Activated CD8-positive, alpha-beta memory T cell treated with anti-CD3 and anti-CD28 coated beads, Interleukin-2, amount 50 U/mL, for 48 hours (primary cell): ENCODE measurements around the gene TBL1X.

Experiments
- DNase-seq: peaks from one replicate; pipeline ENCODE4 v3.0.0-alpha.2; 2020

Gene TBL1X

DNA sequence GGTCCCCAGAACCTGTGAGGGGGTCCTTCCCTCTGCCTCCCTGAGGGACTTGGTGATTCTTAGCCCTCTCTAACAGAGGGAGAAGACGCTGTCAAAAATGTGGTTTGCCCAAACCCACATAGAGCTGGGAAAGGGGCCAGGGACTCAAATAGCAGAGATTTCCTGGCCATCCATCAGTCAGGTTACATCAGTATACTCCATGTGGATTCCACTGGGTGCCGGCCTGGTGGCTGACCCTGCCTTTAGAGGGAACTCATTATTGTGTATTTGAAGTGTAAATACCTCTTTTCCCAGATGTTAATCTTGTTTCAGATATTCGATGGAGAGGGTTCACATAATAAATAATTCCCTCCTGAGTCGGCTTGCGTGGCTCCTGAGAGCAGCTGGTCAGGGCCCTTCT lies 130.3 kb downstream of the TBL1X start:
- DNase-seq, result no peak

DNA sequence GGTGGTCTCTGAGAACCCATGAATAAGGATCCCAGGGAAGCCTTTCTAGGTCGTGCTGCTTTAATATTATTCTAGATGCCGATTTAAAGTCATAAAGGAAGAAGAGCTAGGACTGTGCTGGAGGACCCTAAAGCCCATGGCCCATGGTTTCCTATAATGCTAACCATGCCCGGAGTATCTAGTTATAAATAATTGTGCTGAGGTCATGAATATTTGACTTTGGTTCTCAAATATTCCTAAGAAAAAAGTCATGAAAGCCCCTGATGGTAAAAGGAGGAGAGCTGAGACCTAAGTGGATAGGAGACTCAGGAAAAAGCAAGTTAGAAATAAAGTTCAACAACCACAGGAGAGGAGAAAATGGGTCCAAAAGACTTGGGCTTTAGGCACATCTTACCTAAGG lies 132.0 kb downstream of the TBL1X start:
- no peak for DNase-seq

DNA sequence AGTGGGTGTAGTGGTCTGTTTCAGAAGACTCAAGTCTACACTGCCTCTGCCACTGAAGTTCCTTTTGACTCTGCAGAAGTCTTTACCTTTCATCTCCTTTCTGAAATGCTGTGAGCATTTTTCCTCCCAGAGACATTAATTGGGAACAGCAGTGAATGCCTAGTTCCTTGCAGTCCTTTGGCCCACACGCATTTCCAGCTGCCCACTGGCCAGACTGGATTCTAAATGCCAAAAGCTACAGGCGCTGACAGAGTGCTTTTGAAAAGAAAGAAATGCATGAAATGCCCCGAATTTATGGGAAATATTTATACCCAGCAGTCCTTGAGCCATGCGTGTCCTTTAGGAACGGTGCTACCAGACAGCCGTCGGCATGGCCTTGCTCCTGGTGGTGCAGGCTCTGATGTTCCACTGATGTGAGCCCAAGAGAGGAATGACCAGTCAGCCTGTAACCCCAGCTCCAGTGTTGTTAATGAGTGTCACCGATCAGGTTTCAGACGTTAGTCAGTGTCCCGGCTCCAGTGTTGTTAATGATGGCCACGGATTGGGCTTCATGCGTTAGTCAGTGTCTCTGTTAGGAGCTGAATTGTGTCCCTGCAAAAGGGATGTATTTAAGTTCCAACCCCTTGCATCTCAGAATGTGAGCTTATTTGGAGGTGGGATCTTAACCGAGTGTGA lies 132.6 kb downstream of the TBL1X start:
- no peak for DNase-seq

DNA sequence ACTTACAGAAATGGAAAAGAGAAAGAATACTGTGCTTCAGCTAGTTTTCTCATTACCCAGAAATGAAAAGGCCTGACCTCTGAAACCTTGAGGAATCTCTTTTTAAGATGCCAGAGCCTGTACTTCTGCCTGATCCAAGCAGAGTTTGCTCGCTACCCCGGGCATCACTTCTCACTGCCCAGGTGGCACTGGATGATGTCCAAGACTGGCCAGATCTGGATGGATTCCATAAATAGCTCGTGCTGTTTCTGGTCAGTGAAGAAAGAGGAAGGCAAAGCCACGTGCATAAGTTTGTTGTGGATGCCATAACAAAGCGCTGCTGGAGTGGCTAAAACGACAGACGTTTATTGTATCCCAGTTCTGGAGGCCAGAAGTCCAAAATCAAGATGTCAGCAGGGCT lies 133.5 kb downstream of the TBL1X start:
- no peak for DNase-seq

DNA sequence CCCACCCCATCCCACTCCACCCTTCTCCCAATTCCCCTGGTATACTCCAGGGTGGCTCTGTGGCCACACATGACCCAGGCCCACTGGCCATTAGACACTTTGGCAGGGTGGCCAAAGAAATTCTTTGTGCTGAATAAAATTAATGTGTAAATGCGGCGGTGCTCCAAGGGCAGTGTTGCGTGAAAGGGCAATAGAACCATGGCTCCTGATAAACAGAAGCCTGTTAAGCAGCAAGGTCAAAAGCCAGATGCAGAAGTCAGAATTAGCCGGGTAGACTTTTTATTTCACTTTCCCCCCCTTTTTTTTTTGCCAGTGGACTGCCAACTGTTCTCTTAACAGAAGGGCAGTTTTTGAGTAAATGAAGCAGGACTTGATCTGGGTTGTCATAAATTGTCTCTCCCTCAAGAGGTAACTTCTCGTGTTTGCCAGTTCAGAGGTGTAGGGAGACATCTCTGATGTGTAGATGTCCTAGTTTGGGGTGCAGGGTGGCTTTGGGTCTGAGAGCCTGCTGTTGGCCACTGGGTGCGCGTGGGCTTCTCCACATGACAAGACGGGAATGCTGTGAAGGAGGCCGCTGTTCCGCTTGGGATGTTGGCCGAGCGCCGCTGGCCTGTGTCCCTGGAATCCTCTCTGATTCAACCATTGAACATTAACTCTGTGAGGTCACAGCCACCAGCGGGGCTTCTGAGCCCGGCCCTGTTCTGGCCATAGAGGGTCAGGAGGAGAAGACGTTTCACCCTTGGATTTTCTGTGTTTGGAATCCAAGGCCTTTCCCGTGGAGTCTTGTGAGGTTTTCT lies 139.5 kb downstream of the TBL1X start:
- DNase-seq, result no peak

DNA sequence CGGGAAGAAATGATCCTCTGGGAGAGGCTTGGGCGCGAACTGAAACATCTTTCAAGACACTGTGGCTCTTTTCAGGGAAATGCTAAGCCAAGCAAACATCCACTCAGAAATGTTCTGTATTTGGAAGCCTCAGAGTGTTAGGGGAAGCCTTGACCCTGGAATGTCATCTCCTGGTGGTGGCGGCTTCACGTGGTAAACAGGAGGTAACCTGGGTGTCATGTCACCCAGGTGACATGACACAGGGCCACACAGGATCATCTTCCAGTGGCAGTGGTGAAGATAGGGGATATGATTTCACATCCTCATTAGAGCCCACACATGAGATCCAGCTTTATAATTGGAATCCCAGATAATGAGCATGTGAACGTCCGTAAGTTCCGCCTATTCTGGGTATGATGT lies 140.0 kb downstream of the TBL1X start:
- no peak for DNase-seq

DNA sequence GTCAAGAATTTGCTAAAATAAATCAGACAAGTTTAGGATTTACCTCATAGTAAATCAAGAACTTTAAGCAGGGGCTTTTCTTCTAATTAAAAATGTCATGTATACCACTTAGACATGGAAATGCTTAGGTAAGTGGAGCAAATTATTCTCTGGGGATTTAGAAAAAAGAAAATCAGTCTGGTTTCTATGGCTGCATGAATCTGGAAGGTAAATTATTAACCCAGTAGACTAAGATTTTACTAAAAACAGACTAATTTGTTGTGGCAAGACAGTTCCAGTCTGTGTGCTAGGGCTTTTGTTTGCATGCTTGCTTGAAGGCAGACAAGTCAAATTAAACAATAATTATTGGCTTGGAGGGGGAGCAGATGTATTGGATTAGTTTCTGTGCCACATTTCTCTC lies 140.6 kb downstream of the TBL1X start:
- no peak for DNase-seq

DNA sequence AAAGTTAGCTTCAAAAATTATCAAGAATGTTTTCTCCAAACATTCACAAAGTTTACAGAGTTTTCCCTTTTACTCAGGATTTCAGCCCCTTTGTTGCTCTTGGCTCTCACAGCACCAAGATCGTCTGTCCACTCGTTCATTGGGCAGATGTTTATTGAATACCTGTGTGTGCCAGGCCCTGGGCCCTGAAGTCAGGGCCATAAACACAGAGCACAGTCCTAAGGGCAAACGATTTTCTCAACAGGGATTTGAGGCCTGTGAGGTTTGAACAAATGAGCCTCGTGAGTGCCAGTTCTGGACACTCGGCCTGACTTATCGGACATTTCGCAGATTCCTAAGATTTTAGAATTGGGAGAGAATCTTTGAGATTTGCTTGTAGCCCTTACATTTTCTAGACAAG lies 142.1 kb downstream of the TBL1X start:
- DNase-seq, result no peak

DNA sequence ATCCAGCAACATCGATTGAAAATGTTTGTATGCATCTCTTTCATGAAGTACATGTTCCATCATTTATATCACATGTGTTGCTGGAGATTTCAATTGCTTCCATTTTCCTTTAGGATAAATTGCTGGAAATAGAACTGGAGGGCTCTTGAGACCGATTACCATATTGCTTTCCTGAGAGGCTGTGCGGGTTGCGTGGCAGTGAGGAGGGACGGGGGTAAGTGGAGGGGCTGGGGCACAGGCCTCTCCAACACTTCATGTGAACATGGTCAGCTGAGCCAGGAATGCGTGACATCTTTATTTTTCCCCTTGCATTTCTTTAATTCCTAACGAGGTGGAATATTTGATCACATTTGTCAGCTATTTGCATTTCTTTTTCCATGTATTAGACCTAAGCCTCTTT lies 144.6 kb downstream of the TBL1X start:
- no peak for DNase-seq

DNA sequence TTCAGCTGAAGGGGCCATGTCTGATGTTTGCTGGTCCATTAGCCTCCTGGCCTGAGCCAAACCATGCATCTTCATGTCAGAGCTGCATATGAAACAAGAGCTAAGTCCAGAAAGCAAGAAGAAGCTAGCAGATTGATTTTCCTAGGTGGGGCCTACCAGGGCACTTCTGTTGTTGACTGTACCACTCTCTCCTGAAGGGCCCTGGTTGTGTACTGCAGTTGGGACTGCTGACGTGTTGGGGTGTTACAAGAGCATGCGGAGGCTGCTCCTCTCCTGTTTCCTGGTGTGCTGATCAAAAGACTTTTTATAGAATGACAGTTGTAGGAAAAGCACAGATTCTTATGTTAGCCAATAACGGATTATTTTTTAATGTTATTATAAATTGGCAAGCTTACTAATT lies 145.1 kb downstream of the TBL1X start:
- DNase-seq, result no peak

DNA sequence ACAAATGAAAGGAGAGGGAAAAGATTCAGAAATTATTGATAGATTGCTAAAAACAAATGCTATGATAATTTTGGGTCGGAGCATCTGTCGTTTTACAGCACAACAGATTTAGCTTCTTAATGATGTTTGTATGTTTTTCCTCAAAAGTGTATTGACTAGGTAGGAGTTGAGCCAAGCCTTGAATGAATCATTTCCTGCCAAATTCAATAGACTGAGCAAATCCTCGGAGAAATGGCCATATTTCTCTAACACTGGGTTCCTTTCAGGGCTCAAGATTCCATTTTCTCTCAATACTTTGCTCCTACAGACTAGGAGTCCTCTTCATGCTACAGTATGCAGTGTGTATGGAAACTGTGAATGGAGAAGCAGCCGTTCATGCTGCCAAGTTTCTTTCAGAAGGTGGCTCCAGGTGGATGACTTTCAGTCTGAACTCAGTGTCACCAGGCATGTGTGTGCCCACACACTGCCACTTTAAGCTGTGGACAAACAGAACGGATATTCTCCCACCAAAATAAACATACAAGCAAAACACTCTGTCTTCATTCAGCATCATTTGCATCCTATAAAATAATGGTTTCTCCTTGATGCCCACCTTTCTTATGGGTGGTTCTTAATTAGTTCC lies 146.0 kb downstream of the TBL1X start:
- DNase-seq, result no peak

DNA sequence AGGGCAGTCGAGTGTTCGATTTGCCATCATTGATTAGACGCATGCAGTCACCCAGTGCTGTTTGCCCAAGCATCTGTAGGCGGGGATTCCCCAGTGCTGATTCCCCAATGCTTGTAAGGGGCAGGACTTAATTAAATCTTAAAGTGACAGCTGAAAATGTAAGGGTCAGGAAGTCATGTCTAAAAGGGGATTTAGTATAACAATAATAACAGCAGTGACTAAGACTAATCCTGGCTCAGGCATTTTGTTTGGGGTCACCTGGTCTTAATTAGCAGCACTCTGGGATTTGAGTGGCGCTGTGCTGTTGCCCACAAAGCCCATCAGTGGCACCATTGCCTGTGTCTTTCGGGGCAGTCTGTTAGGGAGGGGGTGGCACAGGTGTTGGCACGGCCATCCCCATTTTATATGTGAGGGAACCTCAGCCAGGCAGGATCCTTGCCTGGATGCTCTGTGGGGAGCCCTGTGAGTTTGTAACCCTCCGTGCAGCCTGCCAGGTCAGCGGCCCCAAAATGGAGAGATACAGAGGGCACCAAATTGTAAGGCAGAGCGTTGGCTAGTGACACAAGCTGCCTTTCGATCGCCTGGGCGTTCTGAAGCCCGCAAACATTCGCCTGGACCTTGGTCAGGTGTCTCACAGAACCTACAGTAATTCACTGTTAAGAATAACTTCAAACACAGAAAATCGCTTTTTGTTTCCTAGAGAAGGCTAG lies 146.7 kb downstream of the TBL1X start:
- DNase-seq, result no peak

DNA sequence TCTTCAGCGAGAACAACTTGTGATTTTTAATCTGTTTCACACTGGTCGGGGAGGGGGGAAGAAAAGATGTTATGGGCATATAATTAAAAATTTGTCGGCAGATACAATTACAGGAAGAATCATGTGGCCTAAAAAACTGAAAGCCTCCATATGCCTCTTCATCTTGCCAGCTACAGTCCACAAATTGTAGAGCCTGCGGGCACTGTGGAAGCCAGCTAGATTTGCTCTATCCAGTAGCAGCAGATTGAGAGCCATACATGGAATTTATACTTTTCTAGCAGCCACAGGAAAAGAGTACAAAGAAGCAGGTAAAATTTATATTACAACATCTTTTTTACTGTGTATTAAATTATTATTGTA lies 147.3 kb downstream of the TBL1X start:
- no peak for DNase-seq

DNA sequence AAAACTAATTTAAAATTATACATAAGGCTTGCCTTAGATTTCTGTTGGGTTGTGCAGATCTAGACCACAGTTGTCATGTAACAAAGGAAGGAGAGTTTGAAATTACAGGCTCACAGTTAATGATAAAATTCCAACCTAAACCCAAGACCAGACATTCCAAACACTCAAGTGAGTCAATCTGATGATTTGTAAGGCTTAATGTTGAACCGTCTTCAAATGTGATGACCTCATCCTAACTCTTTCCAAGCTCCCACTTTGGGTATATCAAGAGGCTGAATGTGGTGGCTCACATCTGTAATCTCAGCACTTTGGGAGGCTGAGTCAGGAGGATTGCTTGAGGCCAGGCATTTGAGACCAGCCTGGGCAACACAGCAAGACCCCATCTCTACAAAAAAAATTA lies 149.2 kb downstream of the TBL1X start:
- no peak for DNase-seq

DNA sequence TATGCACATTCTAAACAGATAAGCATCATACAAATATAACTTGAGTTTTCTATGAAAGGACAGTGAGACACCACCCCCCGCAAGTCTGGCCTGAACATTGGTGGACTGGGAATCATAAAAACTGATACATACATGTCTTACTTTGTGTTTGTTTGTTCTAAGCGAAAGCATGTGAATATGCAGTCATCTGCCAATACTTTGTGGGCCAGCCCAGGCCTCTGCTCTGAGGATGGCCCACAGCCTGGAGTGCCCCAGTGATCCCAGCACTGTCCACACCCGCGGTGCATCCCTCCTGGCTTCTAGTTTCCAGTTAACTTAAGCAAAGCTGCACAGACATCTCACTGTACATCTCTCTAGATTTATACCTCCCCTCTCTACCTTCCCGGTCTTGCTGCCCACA lies 154.3 kb downstream of the TBL1X start:
- DNase-seq, result no peak

DNA sequence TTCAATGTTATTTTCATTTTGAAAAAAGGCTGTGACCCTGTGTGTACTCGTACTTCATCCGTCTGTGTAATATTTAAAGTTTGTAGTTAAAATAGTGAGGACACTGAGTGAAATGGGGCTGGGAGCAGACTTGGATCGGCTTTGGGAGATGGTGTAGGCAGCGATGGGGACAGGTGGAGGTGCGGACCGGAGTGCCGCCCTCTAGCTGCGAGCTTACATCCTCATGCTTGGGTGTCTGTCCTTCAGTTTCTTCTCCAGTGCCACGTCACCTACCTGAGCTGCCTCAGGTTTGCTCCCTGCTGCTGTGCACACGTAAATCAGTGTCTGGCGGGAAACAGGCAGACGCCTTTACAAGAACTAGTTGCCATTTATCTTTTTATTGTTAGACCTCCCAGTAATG lies 154.7 kb downstream of the TBL1X start:
- no peak for DNase-seq

DNA sequence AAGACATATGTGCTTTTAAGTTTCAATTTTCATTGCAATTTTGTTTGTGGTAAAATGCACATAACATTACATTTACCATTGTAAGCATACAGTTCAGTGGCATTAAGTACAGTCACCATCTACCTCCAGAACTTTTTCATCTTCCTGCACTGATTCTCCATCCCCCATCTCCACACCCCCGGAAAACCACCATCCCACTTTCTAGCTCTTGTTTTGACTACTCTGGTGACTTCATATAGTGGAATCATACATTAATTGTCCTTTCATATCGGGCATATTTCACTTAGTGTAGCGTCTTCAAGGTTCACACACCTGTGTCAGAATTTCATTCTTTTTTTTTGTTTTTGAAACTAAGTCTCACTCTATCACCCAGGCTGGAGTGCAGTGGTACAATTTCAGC lies 157.3 kb downstream of the TBL1X start:
- no peak for DNase-seq

DNA sequence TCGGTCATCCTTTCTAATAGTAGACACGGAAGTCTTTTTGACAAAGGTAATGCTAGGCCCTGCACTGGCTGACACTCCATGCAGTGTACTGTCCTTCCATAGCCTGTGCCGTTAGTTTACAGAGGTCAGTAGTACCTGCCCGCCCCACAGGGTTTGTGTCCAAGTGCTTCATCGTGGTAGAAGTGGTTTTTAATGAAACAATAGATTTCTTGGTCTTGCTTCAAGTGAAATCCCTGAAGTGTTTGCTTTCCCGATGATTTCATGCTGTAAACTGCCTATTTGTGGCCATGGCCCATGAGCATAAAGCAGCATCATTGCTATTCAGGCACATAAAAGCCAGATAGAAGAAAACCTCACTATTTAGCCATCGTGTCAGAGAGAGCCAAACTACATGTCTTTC lies 161.5 kb downstream of the TBL1X start:
- DNase-seq, result no peak

DNA sequence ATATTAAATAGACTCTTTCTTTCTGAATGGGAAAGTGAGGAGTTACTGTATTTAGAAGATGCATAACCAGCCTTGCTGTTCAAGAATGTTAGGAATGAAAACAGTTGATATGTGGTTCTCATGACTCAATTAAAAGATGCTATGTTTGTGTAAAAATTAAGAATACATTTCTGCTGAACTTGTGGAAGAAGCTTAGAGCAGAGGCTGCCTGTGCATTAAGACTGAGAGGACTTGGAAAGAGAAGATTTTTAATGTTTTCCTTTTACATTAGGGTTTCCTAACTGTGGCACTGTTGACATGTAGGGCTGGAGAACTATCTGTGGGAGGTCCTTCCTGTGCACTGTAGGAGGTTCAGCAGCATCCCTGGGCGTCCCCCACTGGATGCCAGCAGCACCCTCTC lies 163.1 kb downstream of the TBL1X start:
- no peak for DNase-seq

DNA sequence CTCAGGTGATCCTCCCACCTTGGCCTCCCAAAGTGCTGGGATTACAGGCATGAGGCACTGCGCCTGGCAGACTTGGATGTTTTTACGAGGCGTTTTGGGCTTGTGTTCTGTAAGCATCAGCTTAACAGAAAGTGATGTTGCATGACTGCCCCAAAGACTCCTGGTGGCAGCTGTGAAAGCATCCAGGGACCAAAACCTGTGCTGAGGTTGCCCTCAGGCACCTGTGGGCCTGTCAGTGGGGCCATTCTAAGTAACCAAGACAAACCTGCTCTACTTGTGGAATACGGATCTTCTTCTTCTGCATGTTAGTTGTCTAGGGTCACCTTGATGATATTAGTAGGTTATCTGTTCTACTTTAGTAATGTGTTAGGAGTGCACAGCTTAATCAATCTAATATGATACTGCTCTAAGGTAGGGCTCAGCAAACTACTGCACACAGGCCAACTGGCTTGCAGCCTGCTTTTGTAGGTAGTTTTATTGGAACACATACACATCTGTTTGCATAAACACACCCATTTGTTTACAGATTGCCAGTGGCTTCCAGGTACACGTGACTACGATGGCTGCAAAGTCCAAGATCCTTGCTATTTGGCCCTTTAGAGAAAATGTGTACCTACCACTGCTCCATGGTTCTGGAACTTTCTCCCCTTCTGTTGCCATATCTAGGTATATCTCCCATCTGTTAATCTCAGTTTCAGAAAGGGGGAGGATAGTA lies 164.1 kb downstream of the TBL1X start:
- no peak for DNase-seq

DNA sequence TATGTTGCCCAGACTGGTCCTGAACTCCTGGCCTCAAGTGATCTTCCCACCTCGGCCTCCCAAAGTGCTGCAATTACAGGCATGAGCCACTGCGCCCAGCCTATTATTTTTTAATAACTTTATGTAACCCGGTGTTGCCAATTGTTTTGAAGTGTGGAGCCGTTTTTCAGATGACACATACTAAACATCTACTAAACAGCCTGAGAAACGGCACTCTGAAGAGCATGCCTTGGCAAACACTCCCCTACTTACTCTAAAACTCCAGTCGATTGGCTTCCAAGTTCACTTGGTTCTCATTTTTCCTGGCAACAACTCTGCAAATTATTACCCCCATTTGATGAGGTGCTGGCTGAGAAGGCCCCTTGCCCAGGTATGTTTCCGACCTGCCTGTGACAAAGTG lies 169.7 kb downstream of the TBL1X start:
- no peak for DNase-seq

DNA sequence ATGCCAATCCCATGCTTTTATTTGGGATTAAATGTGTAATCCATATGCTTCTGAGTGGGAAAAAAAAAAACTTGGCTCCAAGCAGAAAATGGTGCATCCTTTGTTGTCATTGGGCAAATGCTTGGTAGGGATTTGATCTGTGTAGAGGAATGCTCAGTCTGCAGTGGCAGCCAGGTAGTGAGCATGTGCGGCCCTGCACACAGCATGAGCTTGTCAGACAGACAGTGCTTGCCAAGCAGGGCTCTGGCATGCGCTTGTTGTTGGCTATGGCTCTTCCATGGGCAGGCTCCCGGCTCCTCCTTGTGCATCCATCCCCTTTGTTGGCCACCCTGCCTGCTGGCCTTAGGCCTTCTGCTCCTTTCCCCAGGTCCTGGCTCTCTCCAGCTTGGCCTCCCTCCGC lies 170.5 kb downstream of the TBL1X start:
- no peak for DNase-seq

DNA sequence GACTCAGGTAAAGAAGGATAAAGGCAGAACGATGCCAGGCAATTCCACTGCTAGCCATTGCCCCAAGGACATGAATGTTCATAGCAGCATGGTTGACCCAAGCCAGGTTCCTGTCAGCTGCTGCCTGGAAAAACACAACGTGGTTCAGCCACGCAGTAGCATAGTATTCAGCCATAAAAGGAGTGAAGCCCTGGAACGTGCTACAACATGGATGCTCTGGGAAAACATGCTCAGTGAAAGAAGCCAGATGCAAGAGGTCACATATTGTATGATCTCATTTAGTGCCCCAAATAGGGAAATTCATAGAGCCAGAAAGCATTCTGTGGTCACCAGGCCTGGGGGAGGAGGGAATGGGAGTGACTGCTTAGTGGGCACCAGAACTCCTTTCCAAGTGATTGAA lies 170.9 kb downstream of the TBL1X start:
- DNase-seq, result no peak
